SK-N-SH (cell line): Measurements from ENCODE around the gene ABHD8. TPM values are rescaled to one million over a fixed set of nuclear protein-coding genes. Genes with fewer than 3 reads are reported as not detected.

Experiments used
- CTCF ChIA-PET: fragments of 300-600, 350-600 bp; formaldehyde crosslinking; extraction: SDS; loops from one replicate; lab custom pipeline; 2021; lab: Yijun Ruan, JAX
- POLR2A ChIA-PET: fragments of 350-600 bp; sonication (Branson Sonifier 250); formaldehyde crosslinking; extraction: SDS; loops from one replicate; lab custom pipeline; 2020; ENCODE audit warnings: antibody characterized with exemption, inconsistent platforms; lab: Yijun Ruan, JAX
- DNase-seq: peaks from one replicate; pipeline ENCODE4 v3.0.0; 2012
- H2AFZ ChIP-seq: fragments of 200-600 bp; sonication (generic); 2 replicates; pipeline ENCODE4 v1.8.1; 2016; ENCODE audit warnings: antibody characterized with exemption, mild to moderate bottlenecking, low read depth
- H3F3A ChIP-seq: fragments of 200-600 bp; sonication (generic); replicated peaks from 2 replicates; pipeline ENCODE3; 2016; ENCODE audit warnings: antibody characterized with exemption, mild to moderate bottlenecking; ENCODE audit not compliant: insufficient read depth
- H3K27ac ChIP-seq, 2 experiments: fragments of 200-500 bp in 1 of 2; fragments of 200-600 bp in 1 of 2; sonication (Bioruptor generic) in 1 of 2; sonication (generic), shearing (Covaris generic) in 1 of 2; 2 replicates each; pipeline versions ENCODE4 v1.5.1 to v1.6.1; 2014 to 2016; ENCODE audit warnings: low read depth in 2 of 2, inconsistent platforms in 1 of 2, low read length in 1 of 2, mild to moderate bottlenecking in 1 of 2, mixed read lengths in 1 of 2
- H3K27me3 ChIP-seq: fragments of 200-600 bp; sonication (generic), shearing (Covaris generic); 2 replicates; pipeline ENCODE4 v1.6.1; 2016; ENCODE audit warnings: mixed run types; ENCODE audit not compliant: insufficient read depth
- H3K36me3 ChIP-seq, 2 experiments: fragments of 200-500 bp in 1 of 2; fragments of 200-600 bp in 1 of 2; sonication (Bioruptor generic) in 1 of 2; sonication (generic) in 1 of 2; replicated peaks in 1 of 2; 2 replicates each; pipeline versions ENCODE3 to v1.5.1; 2014 to 2016; ENCODE audit warnings: low read length in 1 of 2, mild to moderate bottlenecking in 1 of 2; ENCODE audit not compliant: insufficient read depth in 2 of 2, control insufficient read depth in 1 of 2
- H3K4me1 ChIP-seq, 2 experiments: fragments of 200-500 bp in 1 of 2; fragments of 200-600 bp in 1 of 2; sonication (Bioruptor generic) in 1 of 2; sonication (generic), shearing (Covaris generic) in 1 of 2; 2 replicates each; pipeline versions ENCODE4 v1.5.1 to v1.6.1; 2014 to 2016; ENCODE audit warnings: low read depth in 1 of 2, low read length in 1 of 2, mixed run types in 1 of 2; ENCODE audit not compliant: insufficient read depth in 2 of 2, control insufficient read depth in 1 of 2
- H3K4me2 ChIP-seq: fragments of 200-600 bp; sonication (generic), shearing (Covaris generic); 2 replicates; pipeline ENCODE4 v1.6.1; 2017; ENCODE audit warnings: mixed run types
- H3K4me3 ChIP-seq, 2 experiments: fragments of 200-500 bp in 1 of 2; fragments of 200-600 bp in 1 of 2; sonication (Bioruptor generic) in 1 of 2; sonication (generic), shearing (Covaris generic) in 1 of 2; 2 replicates each; pipeline versions ENCODE4 v1.5.1 to v1.8.1; 2014 to 2016; ENCODE audit warnings: low read depth in 2 of 2, inconsistent platforms in 1 of 2, low read length in 1 of 2, mild to moderate bottlenecking in 1 of 2, mixed read lengths in 1 of 2, moderate library complexity in 1 of 2
- H3K79me2 ChIP-seq: fragments of 200-600 bp; sonication (generic); 2 replicates; pipeline ENCODE4 v1.8.1; 2017; ENCODE audit warnings: mild to moderate bottlenecking; ENCODE audit not compliant: insufficient read depth
- H3K9ac ChIP-seq: fragments of 200-600 bp; sonication (generic); 2 replicates; pipeline ENCODE4 v1.6.1; 2017; ENCODE audit warnings: mixed run types
- H3K9me2 ChIP-seq: fragments of 200-600 bp; sonication (generic); 2 replicates; pipeline ENCODE4 v1.6.1; 2017; ENCODE audit warnings: mixed run types
- H3K9me3 ChIP-seq: fragments of 200-600 bp; sonication (generic); 2 replicates; pipeline ENCODE4 v1.6.1; 2017; ENCODE audit warnings: mixed run types, mild to moderate bottlenecking, moderate library complexity
- H4K20me1 ChIP-seq: fragments of 200-600 bp; sonication (generic); 2 replicates; pipeline ENCODE4 v1.6.1; 2017; ENCODE audit warnings: mild to moderate bottlenecking, mixed run types; ENCODE audit not compliant: insufficient read depth
- EP300 ChIP-seq, 2 experiments: IDR thresholded peaks; 2 replicates each; pipeline versions ENCODE4 v1.4.0 to v1.6.1; 2012; ENCODE audit warnings: borderline replicate concordance in 1 of 2, low read depth in 1 of 2, low read length in 1 of 2
- EZH2phosphoT487 ChIP-seq: fragments of 200-600 bp; sonication (generic); IDR thresholded peaks from 2 replicates; pipeline ENCODE4 v1.6.1; 2017; ENCODE audit warnings: low read depth, mixed run types, mild to moderate bottlenecking, antibody characterized with exemption, moderate library complexity, borderline replicate concordance
- FOXJ3 ChIP-seq: sonication (generic); formaldehyde crosslinking; IDR thresholded peaks from 2 replicates; pipeline ENCODE4 v1.5.1; 2020; ENCODE audit warnings: mild to moderate bottlenecking, missing genetic modification reagents
- IRF3 ChIP-seq: fragments of 150-350 bp; IDR thresholded peaks from 2 replicates; pipeline ENCODE4 v1.6.1; 2016; ENCODE audit warnings: mild to moderate bottlenecking, low read depth, low read length
- MEF2A ChIP-seq: IDR thresholded peaks from 2 replicates; pipeline ENCODE4 v1.4.0; 2012; ENCODE audit warnings: low read depth, borderline replicate concordance
- MXI1 ChIP-seq: IDR thresholded peaks from 2 replicates; pipeline ENCODE4 v1.6.1; 2012; ENCODE audit warnings: mild to moderate bottlenecking, low read depth, low read length, improper control_type of control experiment
- NFIC ChIP-seq: IDR thresholded peaks from 2 replicates; pipeline ENCODE4 v1.4.0; 2012; ENCODE audit warnings: borderline replicate concordance
- NRF1 ChIP-seq: IDR thresholded peaks from 2 replicates; pipeline ENCODE4 v1.6.1; 2012; ENCODE audit warnings: low read depth, mild to moderate bottlenecking, low read length
- PBX3 ChIP-seq: IDR thresholded peaks from 2 replicates; pipeline ENCODE4; 2012
- REST ChIP-seq: IDR thresholded peaks from 2 replicates; pipeline ENCODE4 v1.6.1; 2012; ENCODE audit warnings: mild to moderate bottlenecking, low read depth, low read length, moderate library complexity
- RFX5 ChIP-seq: IDR thresholded peaks from 2 replicates; pipeline ENCODE4 v1.6.1; 2012; ENCODE audit warnings: mild to moderate bottlenecking, improper control_type of control experiment, low read length
- USF2 ChIP-seq: fragments of 150-350 bp; IDR thresholded peaks from 2 replicates; pipeline ENCODE4 v1.6.1; 2017; ENCODE audit warnings: antibody characterized with exemption, low read length, low read depth, borderline replicate concordance
- WGBS: methylation state at CpG from one replicate; pipeline ENCODE4 v1.1.6; 2017; ENCODE audit warnings: low lambda C conversion rate; 5-methylcytosine and 5-hydroxymethylcytosine counted together
- polyA plus RNA-seq, 3 experiments: library from polyadenylated mRNA; depleted of rRNA; stranded (reverse); fragments of >200 nt; gene quantifications; 2 replicates each; pipeline ENCODE4 v1.2.3, GENCODE V29; 2012

Gene ABHD8
- polyA plus RNA-seq, 1 of the 3 experiments (the other 2 are of a cell fraction): 11.1 TPM

- Histone ChIP-seq H3K79me2 (peaks cover 23% of the 10 kb centered on the region; the same call in 1 of the 2 replicates), H3K27me3 (no peaks in the 10 kb centered on the region), H3K27ac (no peak within 1 kb of the TSS), H3F3A (peaks cover 11% of the 10 kb centered on the region), H3K9me2 (no peaks in the 10 kb centered on the region), H3K9ac (no peak within 1 kb of the TSS), H3K4me1 (peaks cover 0 to 6% of the 10 kb centered on the region in 2 experiments; a peak in 1 of 4 replicates), H3K9me3 (0 out of 2 replicates have a peak, but pooled peaks cover 4% of the 10 kb centered on the region), H2AFZ (no peak within 1 kb of the TSS), H4K20me1 (no peaks in the 10 kb centered on the region), H3K4me3 (no peak within 1 kb of the TSS), H3K4me2 (no peak within 1 kb of the TSS), H3K36me3 (peaks cover 0 to 3% of the 10 kb centered on the region in 2 experiments)
- no peak for DNase-seq
- POLR2A ChIA-PET: no interaction called here
- TF ChIP-seq MXI1 (no peak), FOXJ3 (CRISPR knock-in tag) (no peak), USF2 (no peak)
- CTCF ChIA-PET: interaction anchor here (0.7 to 0.8 kb wide), 2 partner anchors 19 to 198 kb away, joined by 3 read pairs; no protein-coding TSS in a partner anchor
- 65% methylated on average over 2 of the region's 5 CpGs for WGBS
These were observed 38.6 kb downstream of the ABHD8 start, which contains the start of gene USHBP1 for GRCh38 chr19:17264641-17264979. Gene USHBP1, minus strand, starts transcription at chr19:17264745. Its CDS starts 446 bp downstream, at chr19:17264299.

- Histone ChIP-seq H3F3A (peaks cover 11% of the 10 kb centered on the region), H3K9ac (no peak overlapping the region), H4K20me1 (no peaks in the 10 kb centered on the region), H2AFZ (no peak overlapping the region), H3K79me2 (peaks cover 16% of the 10 kb centered on the region; the same call in 1 of the 2 replicates), H3K9me2 (no peaks in the 10 kb centered on the region), H3K4me1 (peaks cover 0 to 6% of the 10 kb centered on the region in 2 experiments; a peak in 1 of 4 replicates), H3K4me3 (no peak overlapping the region), H3K36me3 (peaks cover 0 to 2% of the 10 kb centered on the region in 2 experiments), H3K27ac (no peak overlapping the region), H3K4me2 (no peak overlapping the region), H3K27me3 (no peaks in the 10 kb centered on the region), H3K9me3 (0 out of 2 replicates have a peak, but pooled peaks cover 9% of the 10 kb centered on the region)
- WGBS: 90% methylated on average over 11 of the region's 23 CpGs
- POLR2A ChIA-PET: no interaction called here
- DNase-seq: no peak
- TF ChIP-seq EZH2phosphoT487 (no peak), PBX3 (no peak), NFIC (no peak), RFX5 (no peak), EP300 (IDR thresholded peaks at IDR 0.05; ENCODE audit: borderline replicate concordance in 1 of 2, low read depth in 1 of 2, low read length in 1 of 2) (no peak), NRF1 (no peak), REST (no peak), MEF2A (no peak), IRF3 (no peak)
- TF ChIP-seq, all 33 proteins: peak for 0
- CTCF ChIA-PET: interaction anchor here (0.7 to 1.5 kb wide), 5 partner anchors 19 to 197 kb away, joined by 3 to 4 read pairs (median 3); partner anchors contain the start of gene MRPL34
These were observed 39.2 kb downstream of the ABHD8 start for GRCh38 chr19:17263712-17264640.
